Inflammatory macrophage treated with lipopolysaccharide for 1 hour (primary cell): ENCODE measurements around the gene DUOX1.
A peak's percentile ranks its signal among the peaks of the same experiment; 100 is the strongest.

Source experiments
- DNase-seq, 2 donors: peaks; one replicate each; pipeline ENCODE4 v3.0.0-alpha.2; 2020 to 2022

The DUOX1 gene

GRCh38 chr15:45198337-45199135 is 68.7 kb downstream of the DUOX1 start:
- peak; percentile 92 to 99 for DNase-seq

GRCh38 chr15:45199136-45199810 is 69.5 kb downstream of the DUOX1 start:
- peak in 1 of 2 donors; percentile 2 for DNase-seq

GRCh38 chr15:45200001-45200798 is 70.4 kb downstream of the DUOX1 start:
- DNase-seq: peak; percentile 93 to 99

- DNase-seq: peak; percentile 66 to 80
Measured at GRCh38 chr15:45200799-45201556, 71.2 kb downstream of the DUOX1 start.

GRCh38 chr15:45201557-45201859 is 71.7 kb downstream of the DUOX1 start:
- DNase-seq: no peak

DNA sequence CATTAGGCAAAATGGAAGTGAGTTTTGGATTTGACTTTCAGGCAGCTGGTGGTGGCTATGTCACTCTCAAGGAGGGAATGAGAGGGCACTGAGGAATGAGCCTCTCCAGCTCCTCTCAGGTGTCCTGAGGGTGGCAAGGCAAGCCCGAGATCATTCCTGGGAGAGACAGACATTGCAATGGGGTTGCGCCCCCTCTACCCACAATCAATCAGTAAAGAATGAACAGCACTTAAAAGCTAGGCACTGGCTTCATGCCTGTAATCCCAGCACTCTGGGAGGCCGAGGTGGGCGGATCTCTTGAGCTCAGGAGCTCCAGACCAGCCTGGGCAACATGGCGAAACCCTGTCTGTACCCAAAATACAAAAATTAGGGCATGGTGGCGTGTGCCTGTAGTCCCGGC is 72.1 kb downstream of the DUOX1 start:
- no peak for DNase-seq

DNA sequence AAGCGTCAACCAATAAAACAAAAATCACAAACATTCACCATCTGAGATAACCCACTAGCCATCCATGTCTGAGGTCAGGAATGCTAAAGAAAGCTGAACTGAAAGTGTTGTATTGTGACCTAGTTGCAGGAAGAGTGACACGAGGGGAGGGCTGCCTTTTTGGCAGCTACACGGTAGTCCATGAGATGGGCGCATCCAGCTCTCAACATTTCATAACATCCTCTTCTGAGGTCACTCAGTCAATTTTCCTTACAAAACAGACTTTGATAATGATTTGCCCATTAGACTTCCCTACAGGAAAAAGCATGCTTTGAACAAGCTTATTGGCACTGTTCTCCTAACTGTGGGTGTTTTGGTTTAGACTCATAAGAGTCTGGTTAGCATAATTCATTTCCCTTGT is 73.4 kb downstream of the DUOX1 start:
- DNase-seq: peak; percentile 35 to 41

- DNase-seq: peak; percentile 43 to 73
Measured at GRCh38 chr15:45205192-45205591, 75.4 kb downstream of the DUOX1 start.

- DNase-seq: no peak
Measured at GRCh38 chr15:45212493-45212892, 82.7 kb downstream of the DUOX1 start.
